Dedifferentiated amniotic fluid mesenchymal stem cell (primary cell): Measurements from ENCODE around the gene DIS3L2.
"Not testable (repeated sequence)": the region's sequence is repeated elsewhere in the genome, so short reads cannot be mapped to it uniquely, and the experiment has no call there.

Experiments
- DNase-seq: peaks from one replicate; pipeline ENCODE4 v3.0.0-alpha.2; 2016; ENCODE audit errors: extremely low spot score

Gene DIS3L2

GRCh38 chr2:232008907-232009638, 47.6 kb downstream of the DIS3L2 start:
- DNase-seq: no peak

GRCh38 chr2:232009639-232010274, 48.2 kb downstream of the DIS3L2 start:
- DNase-seq: no peak

- DNase-seq: peak; percentile 71
These were observed 52.3 kb downstream of the DIS3L2 start for GRCh38 chr2:232013701-232014353.

- no peak for DNase-seq
These were observed 53.2 kb downstream of the DIS3L2 start for GRCh38 chr2:232014681-232015080.

GRCh38 chr2:232018181-232018580, 56.7 kb downstream of the DIS3L2 start:
- DNase-seq: no peak

- DNase-seq: no peak
These were observed 61.2 kb downstream of the DIS3L2 start for GRCh38 chr2:232022718-232023117.

GRCh38 chr2:232023426-232023825, 61.9 kb downstream of the DIS3L2 start:
- no peak for DNase-seq

GRCh38 chr2:232024457-232024856, 62.9 kb downstream of the DIS3L2 start:
- no peak for DNase-seq

- no peak for DNase-seq
These were observed 65.4 kb downstream of the DIS3L2 start for GRCh38 chr2:232026910-232027309.

- DNase-seq: no peak
These were observed 66.0 kb downstream of the DIS3L2 start for GRCh38 chr2:232027530-232027929.

- DNase-seq: no peak
These were observed 66.6 kb downstream of the DIS3L2 start for GRCh38 chr2:232028071-232028470.

- DNase-seq: no peak
These were observed 67.1 kb downstream of the DIS3L2 start for GRCh38 chr2:232028631-232029030.

- DNase-seq: no peak
These were observed 67.8 kb downstream of the DIS3L2 start for GRCh38 chr2:232029346-232029745.

- no peak for DNase-seq
These were observed 68.7 kb downstream of the DIS3L2 start for GRCh38 chr2:232030229-232030628.

- DNase-seq: not testable (repeated sequence)
These were observed 73.8 kb downstream of the DIS3L2 start for GRCh38 chr2:232035292-232035691.

- not testable (repeated sequence) for DNase-seq
These were observed 75.4 kb downstream of the DIS3L2 start for GRCh38 chr2:232036876-232037275.

- DNase-seq: no peak
These were observed 76.9 kb downstream of the DIS3L2 start for GRCh38 chr2:232038251-232038880.

GRCh38 chr2:232038881-232039485, 77.5 kb downstream of the DIS3L2 start:
- no peak for DNase-seq

- DNase-seq: no peak
These were observed 81.5 kb downstream of the DIS3L2 start for GRCh38 chr2:232042911-232043574.

GRCh38 chr2:232043966-232044365, 82.5 kb downstream of the DIS3L2 start:
- no peak for DNase-seq

GRCh38 chr2:232049350-232049749, 87.8 kb downstream of the DIS3L2 start:
- no peak for DNase-seq
